Left kidney (tissue), 8 donors: ENCODE measurements around the gene KLC4. TPM values are rescaled to one million over a fixed set of nuclear protein-coding genes. Genes with fewer than 3 reads are reported as not detected.
A peak's percentile ranks its signal among the peaks of the same experiment; 100 is the strongest.

Experiments used
- DNase-seq: peaks from one replicate; pipeline ENCODE4 v3.0.0-alpha.2; 2013
- long read RNA-seq, 8 donors: transcript quantifications; one replicate each; lab custom pipeline, GENCODE V29; 2026
- polyA plus RNA-seq: library from polyadenylated mRNA; unstranded; fragments of 120-200 nt; gene quantifications from one replicate; pipeline ENCODE4 v1.2.1, GENCODE V29; 2013; ENCODE audit not compliant: insufficient read length

Gene KLC4
- polyA plus RNA-seq = 72.4 TPM
- long read RNA-seq, donor 1, transcript KLC4-202 (16 exons, 2,404 nt) = major isoform, 5 of 14 reads
- long read RNA-seq, donor 1, partial matches to known transcripts = 5 of 14 reads
- long read RNA-seq, donor 1, other reads (novel, unspliced or antisense) = 0 of 14 reads
- long read RNA-seq, donor 2, partial matches to known transcripts = 7 of 11 reads
- long read RNA-seq, donor 2, other reads (novel, unspliced or antisense) = 0 of 11 reads
- long read RNA-seq, donor 3 = 0 reads
- long read RNA-seq, donor 4, partial matches to known transcripts = 0 of 1 reads
- long read RNA-seq, donor 4, other reads (novel, unspliced or antisense) = 0 of 1 reads
- long read RNA-seq, donor 5, transcript KLC4-202 (16 exons, 2,404 nt) = major isoform, 8 of 206 reads
- long read RNA-seq, donor 5, partial matches to known transcripts = 166 of 206 reads
- long read RNA-seq, donor 5, other reads (novel, unspliced or antisense) = 29 of 206 reads
- long read RNA-seq, donor 6, partial matches to known transcripts = 0 of 5 reads
- long read RNA-seq, donor 6, other reads (novel, unspliced or antisense) = 0 of 5 reads
- long read RNA-seq, donor 7, partial matches to known transcripts = 5 of 18 reads
- long read RNA-seq, donor 7, other reads (novel, unspliced or antisense) = 0 of 18 reads
- long read RNA-seq, donor 8, partial matches to known transcripts = 0 of 3 reads
- long read RNA-seq, donor 8, other reads (novel, unspliced or antisense) = 0 of 3 reads

GRCh38 chr6:43059168-43060033 lies at the start of gene KLC4, which contains the start of gene MRPL2:
KLC4 (plus strand) TSS chr6:43059631; CDS start chr6:43061336, 1,705 bp downstream.
MRPL2 (minus strand) TSS chr6:43059434; CDS start chr6:43059381, 53 bp downstream.
- peak; percentile 99 for DNase-seq

- no peak for DNase-seq
Observed at GRCh38 chr6:43011207-43011606, 48.2 kb upstream of the KLC4 start.

- no peak for DNase-seq
Observed at GRCh38 chr6:43012364-43012763, 47.1 kb upstream of the KLC4 start.

GRCh38 chr6:43013097-43013842 lies 46.2 kb upstream of the KLC4 start:
- no peak for DNase-seq

- DNase-seq = peak; percentile 100
Observed at GRCh38 chr6:43013843-43014433, 45.5 kb upstream of the KLC4 start, which contains the start of the genes KLHDC3 and MEA1. KLHDC3 (plus strand) TSS chr6:43014249; CDS start chr6:43017193, 2,944 bp downstream. MEA1 (minus strand) TSS chr6:43013946; CDS start chr6:43013813, 133 bp downstream.

- DNase-seq = no peak
Observed at GRCh38 chr6:43014434-43014909, 45.0 kb upstream of the KLC4 start.

GRCh38 chr6:43016176-43016942 lies 43.1 kb upstream of the KLC4 start:
- DNase-seq = no peak

- no peak for DNase-seq
Observed at GRCh38 chr6:43016943-43017334, 42.5 kb upstream of the KLC4 start.

- DNase-seq = no peak
Observed at GRCh38 chr6:43019152-43019551, 40.3 kb upstream of the KLC4 start.

GRCh38 chr6:43020052-43020705 lies 39.3 kb upstream of the KLC4 start:
- DNase-seq = no peak

- no peak for DNase-seq
Observed at GRCh38 chr6:43020847-43021246, 38.6 kb upstream of the KLC4 start.

- peak; percentile 65 for DNase-seq
Observed at GRCh38 chr6:43021270-43022047, 38.0 kb upstream of the KLC4 start, which contains the start of gene RRP36. RRP36 (plus strand) TSS chr6:43021623; CDS start chr6:43021655, 32 bp downstream.

GRCh38 chr6:43024436-43024835 lies 35.0 kb upstream of the KLC4 start:
- no peak for DNase-seq

- no peak for DNase-seq
Observed at GRCh38 chr6:43026365-43026764, 33.1 kb upstream of the KLC4 start.

- DNase-seq = no peak
Observed at GRCh38 chr6:43029120-43029519, 30.3 kb upstream of the KLC4 start.

- no peak for DNase-seq
Observed at GRCh38 chr6:43032326-43032725, 27.1 kb upstream of the KLC4 start.

GRCh38 chr6:43033496-43034189 lies 25.8 kb upstream of the KLC4 start:
- no peak for DNase-seq

GRCh38 chr6:43034190-43034525 lies 25.3 kb upstream of the KLC4 start:
- DNase-seq = no peak
